Neural cell (in vitro differentiated cells): ENCODE measurements around the gene GNL3. TPM values are rescaled to one million over a fixed set of nuclear protein-coding genes. Genes with fewer than 3 reads are reported as not detected.

ENCODE experiments used
- H2AFZ ChIP-seq: fragments of 200-600, 300-800 bp; sonication (generic), shearing (Covaris generic); 2 replicates; pipeline ENCODE4 v1.6.0; 2014; ENCODE audit warnings: low read depth, mild to moderate bottlenecking, antibody characterized with exemption, low read length, moderate library complexity
- H3F3A ChIP-seq: fragments of 200-600 bp; shearing (Covaris generic); 2 replicates; pipeline ENCODE4 v1.6.1; 2016; ENCODE audit warnings: mild to moderate bottlenecking, moderate library complexity, mixed read lengths, antibody characterized with exemption, low read length; ENCODE audit not compliant: insufficient read depth, poor library complexity, severe bottlenecking
- H3K27ac ChIP-seq: fragments of 200-600, 300-800 bp; sonication (generic), shearing (Covaris generic); 2 replicates; pipeline ENCODE4 v1.5.1; 2014; ENCODE audit warnings: mild to moderate bottlenecking, low read length, moderate library complexity
- H3K27me3 ChIP-seq: fragments of 300-800, 200-600 bp; sonication (generic), shearing (Covaris generic); 2 replicates; pipeline ENCODE4 v1.6.0; 2014; ENCODE audit warnings: mild to moderate bottlenecking, low read depth, low read length, moderate library complexity; ENCODE audit not compliant: insufficient read depth
- H3K36me3 ChIP-seq: fragments of 300-800, 200-600 bp; sonication (generic), shearing (Covaris generic); 2 replicates; pipeline ENCODE4 v1.5.1; 2014; ENCODE audit warnings: mild to moderate bottlenecking, antibody characterized with exemption, low read length, moderate library complexity; ENCODE audit not compliant: insufficient read depth
- H3K4me2 ChIP-seq: fragments of 300-800, 200-600 bp; sonication (generic), shearing (Covaris generic); 2 replicates; pipeline ENCODE4 v1.6.0; 2014; ENCODE audit warnings: mild to moderate bottlenecking, low read length
- H3K4me3 ChIP-seq: fragments of 300-800, 200-600 bp; sonication (generic), shearing (Covaris generic); 2 replicates; pipeline ENCODE4 v1.5.1; 2014; ENCODE audit warnings: mild to moderate bottlenecking, low read length, moderate library complexity
- H3K79me2 ChIP-seq: fragments of 200-600 bp; shearing (Covaris generic); replicated peaks from 2 replicates; pipeline ENCODE4 v1.6.0; 2014; ENCODE audit warnings: mild to moderate bottlenecking, low read length, moderate library complexity; ENCODE audit not compliant: insufficient read depth
- H3K9ac ChIP-seq: fragments of 300-800, 200-600 bp; sonication (generic), shearing (Covaris generic); 2 replicates; pipeline ENCODE4 v1.6.1; 2016; ENCODE audit warnings: mild to moderate bottlenecking, low read length, mixed read lengths
- H3K9me2 ChIP-seq: fragments of 200-600 bp; shearing (Covaris generic); 2 replicates; pipeline ENCODE4 v1.6.1; 2016; ENCODE audit warnings: mild to moderate bottlenecking, low read length, mixed read lengths; ENCODE audit not compliant: insufficient read depth
- H3K9me3 ChIP-seq: fragments of 200-600, 300-800 bp; sonication (generic), shearing (Covaris generic); 2 replicates; pipeline ENCODE4 v1.6.1; 2016; ENCODE audit warnings: mild to moderate bottlenecking, mixed run types, low read length, moderate library complexity, mixed read lengths
- H4K20me1 ChIP-seq: fragments of 200-600 bp; shearing (Covaris generic); 2 replicates; pipeline ENCODE4 v1.6.1; 2016; ENCODE audit warnings: mild to moderate bottlenecking, mixed run types; ENCODE audit not compliant: insufficient read depth
- EP300 ChIP-seq: fragments of 450-650 bp; conservative IDR thresholded peaks from 2 replicates; pipeline ENCODE4 v1.6.1; 2014; ENCODE audit warnings: antibody characterized with exemption, mild to moderate bottlenecking, moderate library complexity; ENCODE audit not compliant: poor library complexity, severe bottlenecking
- EZH2 ChIP-seq: fragments of 200-600, 300-800 bp; shearing (Covaris generic), sonication (generic); IDR thresholded peaks from 2 replicates; pipeline ENCODE4 v1.6.1; 2014; ENCODE audit warnings: antibody characterized with exemption, low read length, borderline replicate concordance, mild to moderate bottlenecking; ENCODE audit not compliant: insufficient read depth, poor library complexity, severe bottlenecking
- RAD21 ChIP-seq: fragments of 450-650 bp; conservative IDR thresholded peaks from 2 replicates; pipeline ENCODE4 v1.6.1; 2014; ENCODE audit warnings: antibody characterized with exemption, mild to moderate bottlenecking, moderate library complexity
- SMC3 ChIP-seq: fragments of 450-650 bp; conservative IDR thresholded peaks from 2 replicates; pipeline ENCODE4 v1.6.1; 2014; ENCODE audit warnings: antibody characterized with exemption, mild to moderate bottlenecking, moderate library complexity; ENCODE audit not compliant: poor library complexity
- TAF1 ChIP-seq: IDR thresholded peaks from 2 replicates; pipeline ENCODE4 v1.6.1; 2012; ENCODE audit warnings: low read depth
- polyA plus RNA-seq: library from polyadenylated mRNA; depleted of rRNA; stranded (reverse); fragments of >200 nt; gene quantifications from 2 replicates; pipeline ENCODE4 v1.2.3, GENCODE V29; 2014
- TF ChIP-seq, protein P1 (sequence below): IDR thresholded peaks from 2 replicates; pipeline ENCODE4 v1.6.1; 2012; ENCODE audit warnings: borderline replicate concordance

Gene GNL3
- polyA plus RNA-seq, 1 donor from 2014 or later = 133 TPM

DNA sequence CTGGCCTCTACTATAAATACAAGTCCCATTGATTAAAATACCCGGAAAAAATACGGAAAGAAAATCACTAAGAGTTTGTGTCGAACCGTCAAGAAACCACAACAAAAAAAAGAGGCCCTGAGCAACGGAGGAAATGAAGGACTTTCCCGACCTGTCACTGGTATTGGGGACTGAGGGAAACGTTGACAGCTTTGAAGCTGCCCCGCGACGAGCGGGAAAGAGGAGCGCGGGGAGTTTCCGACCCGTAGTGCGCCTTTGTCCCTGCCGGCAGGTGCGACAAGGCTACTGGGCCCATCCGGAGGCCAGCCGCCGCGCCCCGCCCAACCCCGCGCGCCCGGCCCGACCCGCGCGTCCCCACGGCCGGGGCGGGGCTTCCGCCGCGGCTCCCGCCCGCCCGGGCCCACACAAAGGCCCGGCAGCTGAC, 535 bp upstream of the GNL3 start:
- peak overlapping the region; percentile 92 for H3K9ac ChIP-seq
- TF ChIP-seq EP300 = no peak
- TF ChIP-seq, protein P1, sequence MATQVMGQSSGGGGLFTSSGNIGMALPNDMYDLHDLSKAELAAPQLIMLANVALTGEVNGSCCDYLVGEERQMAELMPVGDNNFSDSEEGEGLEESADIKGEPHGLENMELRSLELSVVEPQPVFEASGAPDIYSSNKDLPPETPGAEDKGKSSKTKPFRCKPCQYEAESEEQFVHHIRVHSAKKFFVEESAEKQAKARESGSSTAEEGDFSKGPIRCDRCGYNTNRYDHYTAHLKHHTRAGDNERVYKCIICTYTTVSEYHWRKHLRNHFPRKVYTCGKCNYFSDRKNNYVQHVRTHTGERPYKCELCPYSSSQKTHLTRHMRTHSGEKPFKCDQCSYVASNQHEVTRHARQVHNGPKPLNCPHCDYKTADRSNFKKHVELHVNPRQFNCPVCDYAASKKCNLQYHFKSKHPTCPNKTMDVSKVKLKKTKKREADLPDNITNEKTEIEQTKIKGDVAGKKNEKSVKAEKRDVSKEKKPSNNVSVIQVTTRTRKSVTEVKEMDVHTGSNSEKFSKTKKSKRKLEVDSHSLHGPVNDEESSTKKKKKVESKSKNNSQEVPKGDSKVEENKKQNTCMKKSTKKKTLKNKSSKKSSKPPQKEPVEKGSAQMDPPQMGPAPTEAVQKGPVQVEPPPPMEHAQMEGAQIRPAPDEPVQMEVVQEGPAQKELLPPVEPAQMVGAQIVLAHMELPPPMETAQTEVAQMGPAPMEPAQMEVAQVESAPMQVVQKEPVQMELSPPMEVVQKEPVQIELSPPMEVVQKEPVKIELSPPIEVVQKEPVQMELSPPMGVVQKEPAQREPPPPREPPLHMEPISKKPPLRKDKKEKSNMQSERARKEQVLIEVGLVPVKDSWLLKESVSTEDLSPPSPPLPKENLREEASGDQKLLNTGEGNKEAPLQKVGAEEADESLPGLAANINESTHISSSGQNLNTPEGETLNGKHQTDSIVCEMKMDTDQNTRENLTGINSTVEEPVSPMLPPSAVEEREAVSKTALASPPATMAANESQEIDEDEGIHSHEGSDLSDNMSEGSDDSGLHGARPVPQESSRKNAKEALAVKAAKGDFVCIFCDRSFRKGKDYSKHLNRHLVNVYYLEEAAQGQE = peak; percentile 39
- H3K4me3 ChIP-seq = peak overlapping the region; percentile 83
- H3K9me3 ChIP-seq = no peaks in the 10 kb centered on the region
- H3F3A ChIP-seq = no peaks in the 10 kb centered on the region
- no peaks in the 10 kb centered on the region for H4K20me1 ChIP-seq
- H3K4me2 ChIP-seq = peak overlapping the region; percentile 97
- no peaks in the 10 kb centered on the region for H3K9me2 ChIP-seq
- peaks cover 61% of the 10 kb centered on the region for H3K79me2 ChIP-seq
- peaks cover 7% of the 10 kb centered on the region for H3K36me3 ChIP-seq
- H2AFZ ChIP-seq = peak overlapping the region; percentile 59
- H3K27me3 ChIP-seq = no peaks in the 10 kb centered on the region
- H3K27ac ChIP-seq = peak overlapping the region; percentile 93

DNA sequence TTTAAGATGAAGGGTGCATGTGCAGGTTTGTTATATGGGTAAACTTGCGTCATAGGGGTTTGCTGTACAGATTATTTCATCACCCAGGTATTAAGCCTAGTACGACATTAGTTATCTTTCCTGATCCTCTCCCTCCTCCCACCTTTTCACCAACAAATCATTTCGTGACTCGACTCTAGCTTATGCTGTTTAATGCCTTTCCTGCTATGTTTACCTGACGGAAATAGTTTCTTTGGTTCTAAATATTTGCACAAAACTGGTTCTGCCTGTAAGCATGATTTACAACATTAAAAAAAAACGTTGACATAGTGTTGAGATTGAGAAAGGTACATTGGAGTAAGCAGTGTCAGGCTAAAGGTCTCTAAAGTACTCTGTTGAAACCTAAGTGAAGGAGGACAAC, 2.4 kb downstream of the GNL3 start:
- Histone ChIP-seq H3K27me3 (no peaks in the 10 kb centered on the region), H3K9me3 (no peaks in the 10 kb centered on the region), H3K9ac (no peak overlapping the region), H3K79me2 (peaks cover 36% of the 10 kb centered on the region), H3K4me2 (no peak overlapping the region), H2AFZ (no peak overlapping the region), H3K9me2 (no peaks in the 10 kb centered on the region), H4K20me1 (no peaks in the 10 kb centered on the region), H3K36me3 (peaks cover 4% of the 10 kb centered on the region), H3F3A (no peaks in the 10 kb centered on the region), H3K27ac (no peak overlapping the region), H3K4me3 (no peak overlapping the region)
- TF ChIP-seq TAF1 (no peak), EP300 (no peak), SMC3 (no peak)

DNA sequence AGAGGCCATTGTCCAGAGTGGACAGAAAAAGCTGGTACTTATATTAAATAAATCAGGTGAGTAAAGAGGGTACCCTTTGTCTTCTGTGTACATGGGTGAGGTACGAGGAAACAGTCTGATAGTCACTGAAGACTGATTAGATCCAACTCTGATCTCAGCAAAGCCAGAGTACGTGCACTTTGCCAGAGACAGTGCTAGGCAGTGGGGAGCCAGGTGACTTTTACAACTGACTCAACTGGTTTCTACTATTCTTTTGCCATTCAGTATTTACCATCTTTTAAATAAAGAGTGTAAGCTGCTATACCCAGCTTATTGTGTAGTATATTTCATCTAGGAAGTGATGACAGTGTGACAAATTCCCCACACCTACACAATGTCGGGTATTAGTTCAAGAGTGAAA, 3.3 kb downstream of the GNL3 start:
- TF ChIP-seq, protein P1 = no peak
- no peak for TF ChIP-seq RAD21
- TF ChIP-seq EZH2 = no peak
- Histone ChIP-seq H3K27ac (no peak overlapping the region), H3F3A (no peaks in the 10 kb centered on the region)

More for the DNA sequence above, 3.3 kb downstream of the GNL3 start:
- H3K9me2 ChIP-seq = no peaks in the 10 kb centered on the region
- no peak overlapping the region for H3K9ac ChIP-seq
- no peaks in the 10 kb centered on the region for H3K27me3 ChIP-seq
- no peak overlapping the region for H3K4me3 ChIP-seq
- peaks cover 27% of the 10 kb centered on the region for H3K79me2 ChIP-seq
- no peak overlapping the region for H3K4me2 ChIP-seq
- no peaks in the 10 kb centered on the region for H3K9me3 ChIP-seq
- no peak overlapping the region for H2AFZ ChIP-seq
- H3K36me3 ChIP-seq = peaks cover 4% of the 10 kb centered on the region
- no peaks in the 10 kb centered on the region for H4K20me1 ChIP-seq
